ENCODE data around the gene ZNF580.

The ZNF580 gene

DNA sequence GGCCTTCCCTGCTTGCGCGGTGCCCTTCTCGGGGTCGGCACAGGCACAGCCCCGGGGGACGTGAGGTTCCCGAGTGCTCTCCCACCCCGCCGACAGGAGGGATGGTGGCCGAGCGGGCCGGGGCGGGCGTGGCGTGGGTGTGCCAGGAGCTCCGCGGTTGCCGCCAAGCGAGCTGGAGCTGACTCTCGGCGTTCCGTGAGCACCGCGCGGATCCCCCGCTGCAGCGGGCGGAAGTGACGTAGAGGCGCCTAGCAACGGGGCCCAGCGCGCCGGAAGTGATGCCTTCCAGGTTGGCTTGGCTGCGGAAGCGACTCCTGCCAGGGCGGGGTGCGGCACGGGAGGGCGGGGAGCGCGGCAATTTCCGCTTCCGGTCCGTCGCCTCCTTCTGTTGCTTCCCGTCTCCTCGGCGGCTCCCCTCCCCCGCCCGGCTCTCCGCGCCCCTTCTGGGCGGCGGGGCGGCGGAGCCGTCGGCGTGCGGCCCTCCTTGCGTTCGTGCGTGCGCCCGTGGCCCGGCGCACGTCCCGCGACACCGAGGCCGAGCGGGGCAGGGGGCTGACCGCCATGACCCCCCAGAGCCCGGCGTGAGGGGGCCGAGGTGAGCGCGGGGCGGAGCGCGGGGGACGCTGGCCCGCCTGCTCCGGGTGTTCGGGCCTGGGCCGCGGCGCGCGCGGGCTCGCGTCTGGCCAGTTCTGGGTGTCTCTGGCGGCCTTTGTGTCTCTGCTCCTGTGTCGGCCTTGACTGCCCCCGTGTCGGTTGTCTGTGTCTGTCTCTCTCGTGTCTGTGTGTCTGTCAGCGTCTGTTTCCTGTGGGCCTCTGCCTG is 34.2 kb downstream of the ZNF580 start, which contains the start of gene EPN1 (continued):
- TF ChIP-seq ZBTB21 (tag by site-specific recombination; IDR thresholded peaks at IDR 0.05) (peak; percentile 82), ZNF366 (tag by site-specific recombination; conservative IDR thresholded peaks at IDR 0.05) (no peak), ZNF473 (tag by site-specific recombination; IDR thresholded peaks at IDR 0.05) (no peak), ZNF610 (tag by site-specific recombination; IDR thresholded peaks at IDR 0.05; ENCODE audit: borderline replicate concordance) (no peak), ZNF626 (tag by site-specific recombination; IDR thresholded peaks at IDR 0.05) (no peak; the same call in 1 of the 2 replicates), ZNF670 (tag by site-specific recombination; IDR thresholded peaks at IDR 0.05; ENCODE audit: low read depth) (no peak), HOXD13 (CRISPR knock-in tag; IDR thresholded peaks at IDR 0.05; ENCODE audit: borderline replicate concordance) (peak; percentile 18; the same call in 1 of the 2 replicates), ZNF146 (tag by site-specific recombination; IDR thresholded peaks at IDR 0.05) (no peak), KLF10 (tag by site-specific recombination; IDR thresholded peaks at IDR 0.05) (peak; percentile 96), ZNF843 (tag by site-specific recombination; IDR thresholded peaks at IDR 0.05) (peak; percentile 72; the same call in 1 of the 2 replicates), ZNF202 (tag by site-specific recombination; IDR thresholded peaks at IDR 0.05; ENCODE audit: borderline replicate concordance) (no peak), ZNF133 (tag by site-specific recombination; IDR thresholded peaks at IDR 0.05) (no peak), ZNF114 (tag by site-specific recombination; IDR thresholded peaks at IDR 0.05) (no peak), SCRT2 (tag by site-specific recombination; IDR thresholded peaks at IDR 0.05) (peak; percentile 15; the same call in 1 of the 2 replicates), ZNF707 (tag by site-specific recombination; IDR thresholded peaks at IDR 0.05) (no peak), KLF9 (tag by site-specific recombination; IDR thresholded peaks at IDR 0.05; ENCODE audit: low read depth) (peak; percentile 98), ZNF48 (tag by site-specific recombination; IDR thresholded peaks at IDR 0.05) (no peak), SP2 (tag by site-specific recombination; IDR thresholded peaks at IDR 0.05) (peak; percentile 96), ZNF335 (tag by site-specific recombination; conservative IDR thresholded peaks at IDR 0.05) (0 out of 2 replicates have a peak, but pooled peaks have one; percentile 3), ZNF677 (tag by site-specific recombination; IDR thresholded peaks at IDR 0.05) (peak; percentile 48; the same call in 1 of the 2 replicates)
- TF ChIP-seq, protein P1, sequence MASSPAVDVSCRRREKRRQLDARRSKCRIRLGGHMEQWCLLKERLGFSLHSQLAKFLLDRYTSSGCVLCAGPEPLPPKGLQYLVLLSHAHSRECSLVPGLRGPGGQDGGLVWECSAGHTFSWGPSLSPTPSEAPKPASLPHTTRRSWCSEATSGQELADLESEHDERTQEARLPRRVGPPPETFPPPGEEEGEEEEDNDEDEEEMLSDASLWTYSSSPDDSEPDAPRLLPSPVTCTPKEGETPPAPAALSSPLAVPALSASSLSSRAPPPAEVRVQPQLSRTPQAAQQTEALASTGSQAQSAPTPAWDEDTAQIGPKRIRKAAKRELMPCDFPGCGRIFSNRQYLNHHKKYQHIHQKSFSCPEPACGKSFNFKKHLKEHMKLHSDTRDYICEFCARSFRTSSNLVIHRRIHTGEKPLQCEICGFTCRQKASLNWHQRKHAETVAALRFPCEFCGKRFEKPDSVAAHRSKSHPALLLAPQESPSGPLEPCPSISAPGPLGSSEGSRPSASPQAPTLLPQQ (tag by site-specific recombination; IDR thresholded peaks at IDR 0.05) = peak; percentile 70
- TF ChIP-seq, protein P2, sequence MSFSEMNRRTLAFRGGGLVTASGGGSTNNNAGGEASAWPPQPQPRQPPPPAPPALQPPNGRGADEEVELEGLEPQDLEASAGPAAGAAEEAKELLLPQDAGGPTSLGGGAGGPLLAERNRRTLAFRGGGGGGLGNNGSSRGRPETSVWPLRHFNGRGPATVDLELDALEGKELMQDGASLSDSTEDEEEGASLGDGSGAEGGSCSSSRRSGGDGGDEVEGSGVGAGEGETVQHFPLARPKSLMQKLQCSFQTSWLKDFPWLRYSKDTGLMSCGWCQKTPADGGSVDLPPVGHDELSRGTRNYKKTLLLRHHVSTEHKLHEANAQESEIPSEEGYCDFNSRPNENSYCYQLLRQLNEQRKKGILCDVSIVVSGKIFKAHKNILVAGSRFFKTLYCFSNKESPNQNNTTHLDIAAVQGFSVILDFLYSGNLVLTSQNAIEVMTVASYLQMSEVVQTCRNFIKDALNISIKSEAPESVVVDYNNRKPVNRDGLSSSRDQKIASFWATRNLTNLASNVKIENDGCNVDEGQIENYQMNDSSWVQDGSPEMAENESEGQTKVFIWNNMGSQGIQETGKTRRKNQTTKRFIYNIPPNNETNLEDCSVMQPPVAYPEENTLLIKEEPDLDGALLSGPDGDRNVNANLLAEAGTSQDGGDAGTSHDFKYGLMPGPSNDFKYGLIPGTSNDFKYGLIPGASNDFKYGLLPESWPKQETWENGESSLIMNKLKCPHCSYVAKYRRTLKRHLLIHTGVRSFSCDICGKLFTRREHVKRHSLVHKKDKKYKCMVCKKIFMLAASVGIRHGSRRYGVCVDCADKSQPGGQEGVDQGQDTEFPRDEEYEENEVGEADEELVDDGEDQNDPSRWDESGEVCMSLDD (tag by site-specific recombination; IDR thresholded peaks at IDR 0.05) = peak; percentile 92
- TF ChIP-seq, protein P3, sequence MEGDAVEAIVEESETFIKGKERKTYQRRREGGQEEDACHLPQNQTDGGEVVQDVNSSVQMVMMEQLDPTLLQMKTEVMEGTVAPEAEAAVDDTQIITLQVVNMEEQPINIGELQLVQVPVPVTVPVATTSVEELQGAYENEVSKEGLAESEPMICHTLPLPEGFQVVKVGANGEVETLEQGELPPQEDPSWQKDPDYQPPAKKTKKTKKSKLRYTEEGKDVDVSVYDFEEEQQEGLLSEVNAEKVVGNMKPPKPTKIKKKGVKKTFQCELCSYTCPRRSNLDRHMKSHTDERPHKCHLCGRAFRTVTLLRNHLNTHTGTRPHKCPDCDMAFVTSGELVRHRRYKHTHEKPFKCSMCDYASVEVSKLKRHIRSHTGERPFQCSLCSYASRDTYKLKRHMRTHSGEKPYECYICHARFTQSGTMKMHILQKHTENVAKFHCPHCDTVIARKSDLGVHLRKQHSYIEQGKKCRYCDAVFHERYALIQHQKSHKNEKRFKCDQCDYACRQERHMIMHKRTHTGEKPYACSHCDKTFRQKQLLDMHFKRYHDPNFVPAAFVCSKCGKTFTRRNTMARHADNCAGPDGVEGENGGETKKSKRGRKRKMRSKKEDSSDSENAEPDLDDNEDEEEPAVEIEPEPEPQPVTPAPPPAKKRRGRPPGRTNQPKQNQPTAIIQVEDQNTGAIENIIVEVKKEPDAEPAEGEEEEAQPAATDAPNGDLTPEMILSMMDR (tag by site-specific recombination; IDR thresholded peaks at IDR 0.05) = no peak
- TF ChIP-seq, protein P4, sequence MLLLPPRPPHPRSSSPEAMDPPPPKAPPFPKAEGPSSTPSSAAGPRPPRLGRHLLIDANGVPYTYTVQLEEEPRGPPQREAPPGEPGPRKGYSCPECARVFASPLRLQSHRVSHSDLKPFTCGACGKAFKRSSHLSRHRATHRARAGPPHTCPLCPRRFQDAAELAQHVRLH (tag by site-specific recombination; IDR thresholded peaks at IDR 0.05) = peak; percentile 30; the same call in 1 of the 2 replicates
- TF ChIP-seq, protein P5, sequence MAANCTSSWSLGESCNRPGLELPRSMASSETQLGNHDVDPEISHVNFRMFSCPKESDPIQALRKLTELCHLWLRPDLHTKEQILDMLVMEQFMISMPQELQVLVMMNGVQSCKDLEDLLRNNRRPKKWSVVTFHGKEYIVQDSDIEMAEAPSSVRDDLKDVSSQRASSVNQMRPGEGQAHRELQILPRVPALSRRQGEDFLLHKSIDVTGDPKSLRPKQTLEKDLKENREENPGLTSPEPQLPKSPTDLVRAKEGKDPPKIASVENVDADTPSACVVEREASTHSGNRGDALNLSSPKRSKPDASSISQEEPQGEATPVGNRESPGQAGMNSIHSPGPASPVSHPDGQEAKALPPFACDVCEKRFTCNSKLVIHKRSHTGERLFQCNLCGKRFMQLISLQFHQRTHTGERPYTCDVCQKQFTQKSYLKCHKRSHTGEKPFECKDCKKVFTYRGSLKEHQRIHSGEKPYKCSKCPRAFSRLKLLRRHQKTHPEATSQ (tag by site-specific recombination; IDR thresholded peaks at IDR 0.05) = no peak
- TF ChIP-seq, protein P6, sequence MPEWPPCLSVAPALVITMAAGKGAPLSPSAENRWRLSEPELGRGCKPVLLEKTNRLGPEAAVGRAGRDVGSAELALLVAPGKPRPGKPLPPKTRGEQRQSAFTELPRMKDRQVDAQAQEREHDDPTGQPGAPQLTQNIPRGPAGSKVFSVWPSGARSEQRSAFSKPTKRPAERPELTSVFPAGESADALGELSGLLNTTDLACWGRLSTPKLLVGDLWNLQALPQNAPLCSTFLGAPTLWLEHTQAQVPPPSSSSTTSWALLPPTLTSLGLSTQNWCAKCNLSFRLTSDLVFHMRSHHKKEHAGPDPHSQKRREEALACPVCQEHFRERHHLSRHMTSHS (tag by site-specific recombination; IDR thresholded peaks at IDR 0.05) = no peak
- TF ChIP-seq, protein P7, sequence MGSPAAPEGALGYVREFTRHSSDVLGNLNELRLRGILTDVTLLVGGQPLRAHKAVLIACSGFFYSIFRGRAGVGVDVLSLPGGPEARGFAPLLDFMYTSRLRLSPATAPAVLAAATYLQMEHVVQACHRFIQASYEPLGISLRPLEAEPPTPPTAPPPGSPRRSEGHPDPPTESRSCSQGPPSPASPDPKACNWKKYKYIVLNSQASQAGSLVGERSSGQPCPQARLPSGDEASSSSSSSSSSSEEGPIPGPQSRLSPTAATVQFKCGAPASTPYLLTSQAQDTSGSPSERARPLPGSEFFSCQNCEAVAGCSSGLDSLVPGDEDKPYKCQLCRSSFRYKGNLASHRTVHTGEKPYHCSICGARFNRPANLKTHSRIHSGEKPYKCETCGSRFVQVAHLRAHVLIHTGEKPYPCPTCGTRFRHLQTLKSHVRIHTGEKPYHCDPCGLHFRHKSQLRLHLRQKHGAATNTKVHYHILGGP (tag by site-specific recombination; IDR thresholded peaks at IDR 0.05) = no peak
- TF ChIP-seq, protein P8, sequence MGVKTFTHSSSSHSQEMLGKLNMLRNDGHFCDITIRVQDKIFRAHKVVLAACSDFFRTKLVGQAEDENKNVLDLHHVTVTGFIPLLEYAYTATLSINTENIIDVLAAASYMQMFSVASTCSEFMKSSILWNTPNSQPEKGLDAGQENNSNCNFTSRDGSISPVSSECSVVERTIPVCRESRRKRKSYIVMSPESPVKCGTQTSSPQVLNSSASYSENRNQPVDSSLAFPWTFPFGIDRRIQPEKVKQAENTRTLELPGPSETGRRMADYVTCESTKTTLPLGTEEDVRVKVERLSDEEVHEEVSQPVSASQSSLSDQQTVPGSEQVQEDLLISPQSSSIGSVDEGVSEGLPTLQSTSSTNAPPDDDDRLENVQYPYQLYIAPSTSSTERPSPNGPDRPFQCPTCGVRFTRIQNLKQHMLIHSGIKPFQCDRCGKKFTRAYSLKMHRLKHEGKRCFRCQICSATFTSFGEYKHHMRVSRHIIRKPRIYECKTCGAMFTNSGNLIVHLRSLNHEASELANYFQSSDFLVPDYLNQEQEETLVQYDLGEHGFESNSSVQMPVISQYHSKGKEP (tag by site-specific recombination; IDR thresholded peaks at IDR 0.05) = no peak

All from HEK293 (cell line).